SU-DHL-6 (cell line): ENCODE measurements around the gene MNX1.

ENCODE experiments used
- H2AFZ ChIP-seq: fragments of 200-600 bp; sonication (generic); 2 replicates; pipeline ENCODE4 v1.6.1; 2014; ENCODE audit warnings: low read depth, mild to moderate bottlenecking, moderate library complexity, mixed read lengths, antibody characterized with exemption, low read length; ENCODE audit not compliant: severe bottlenecking
- H3F3A ChIP-seq: fragments of 200-600 bp; shearing (Covaris generic); 2 replicates; pipeline ENCODE4 v1.6.0; 2016; ENCODE audit warnings: antibody characterized with exemption, mild to moderate bottlenecking; ENCODE audit not compliant: insufficient read depth
- H3K27ac ChIP-seq: fragments of 200-600 bp; sonication (generic); 2 replicates; pipeline ENCODE4 v1.5.1; 2016; ENCODE audit warnings: low read depth, mild to moderate bottlenecking, low read length, moderate library complexity, mixed read lengths
- H3K27me3 ChIP-seq: fragments of 200-600 bp; sonication (generic), shearing (Covaris generic); 2 replicates; pipeline ENCODE4 v1.6.0; 2014; ENCODE audit warnings: mild to moderate bottlenecking, low read length
- H3K36me3 ChIP-seq: fragments of 200-600 bp; sonication (generic); 2 replicates; pipeline ENCODE4 v1.6.1; 2014; ENCODE audit warnings: mild to moderate bottlenecking, low read length, mixed read lengths
- H3K4me2 ChIP-seq: fragments of 300-600, 200-600 bp; shearing (Covaris generic), sonication (generic); 2 replicates; pipeline ENCODE4 v1.6.0; 2014; ENCODE audit warnings: low read length, low read depth, mild to moderate bottlenecking; ENCODE audit not compliant: poor library complexity, severe bottlenecking
- H3K4me3 ChIP-seq: fragments of 200-600 bp; sonication (generic); 2 replicates; pipeline ENCODE4 v1.5.1; 2014; ENCODE audit warnings: antibody characterized with exemption, low read length, mild to moderate bottlenecking, mixed read lengths; ENCODE audit not compliant: insufficient read depth, poor library complexity, severe bottlenecking
- H3K79me2 ChIP-seq: fragments of 200-600 bp; sonication (generic); 2 replicates; pipeline ENCODE4 v1.6.1; 2014; ENCODE audit warnings: mild to moderate bottlenecking, low read length, moderate library complexity; ENCODE audit not compliant: insufficient read depth
- H3K9ac ChIP-seq: fragments of 200-600 bp; sonication (generic); 2 replicates; pipeline ENCODE4 v1.7.0; 2014; ENCODE audit warnings: mild to moderate bottlenecking, low read length
- H3K9me2 ChIP-seq: fragments of 200-600 bp; sonication (generic); replicated peaks from 2 replicates; pipeline ENCODE4 v1.6.1; 2014; ENCODE audit warnings: low read length; ENCODE audit not compliant: insufficient read depth
- H3K9me3 ChIP-seq: fragments of 200-600 bp; sonication (generic); 2 replicates; pipeline ENCODE4 v1.6.1; 2014; ENCODE audit warnings: low read length, mixed read lengths; ENCODE audit not compliant: insufficient read depth
- H4K20me1 ChIP-seq: fragments of 200-600 bp; sonication (generic); 2 replicates; pipeline ENCODE4 v1.6.1; 2014; ENCODE audit warnings: low read depth, mild to moderate bottlenecking, antibody characterized with exemption, low read length, moderate library complexity, mixed read lengths
- EZH2phosphoT487 ChIP-seq: fragments of 200-600 bp; sonication (generic), shearing (Covaris generic); conservative IDR thresholded peaks from 2 replicates; pipeline ENCODE4 v1.6.1; 2018; ENCODE audit warnings: mild to moderate bottlenecking, antibody characterized with exemption, low read length, moderate library complexity, mixed read lengths
- TF ChIP-seq, protein P1 (sequence below): fragments of 200-600 bp; sonication (generic); IDR thresholded peaks from one replicate; pipeline ENCODE4 v1.5.1; 2017; ENCODE audit warnings: antibody characterized with exemption, mild to moderate bottlenecking, low read length, moderate library complexity; ENCODE audit not compliant: insufficient read depth, poor library complexity, severe bottlenecking

MNX1 gene

GRCh38 chr7:156986378-156986777, 24.1 kb downstream of the MNX1 start:
- no peaks in the 10 kb centered on the region for H3F3A ChIP-seq
- H3K9me2 ChIP-seq, result no peaks in the 10 kb centered on the region
- H3K9me3 ChIP-seq, result no peaks in the 10 kb centered on the region
- TF ChIP-seq EZH2phosphoT487, result no peak
- TF ChIP-seq, protein P1, sequence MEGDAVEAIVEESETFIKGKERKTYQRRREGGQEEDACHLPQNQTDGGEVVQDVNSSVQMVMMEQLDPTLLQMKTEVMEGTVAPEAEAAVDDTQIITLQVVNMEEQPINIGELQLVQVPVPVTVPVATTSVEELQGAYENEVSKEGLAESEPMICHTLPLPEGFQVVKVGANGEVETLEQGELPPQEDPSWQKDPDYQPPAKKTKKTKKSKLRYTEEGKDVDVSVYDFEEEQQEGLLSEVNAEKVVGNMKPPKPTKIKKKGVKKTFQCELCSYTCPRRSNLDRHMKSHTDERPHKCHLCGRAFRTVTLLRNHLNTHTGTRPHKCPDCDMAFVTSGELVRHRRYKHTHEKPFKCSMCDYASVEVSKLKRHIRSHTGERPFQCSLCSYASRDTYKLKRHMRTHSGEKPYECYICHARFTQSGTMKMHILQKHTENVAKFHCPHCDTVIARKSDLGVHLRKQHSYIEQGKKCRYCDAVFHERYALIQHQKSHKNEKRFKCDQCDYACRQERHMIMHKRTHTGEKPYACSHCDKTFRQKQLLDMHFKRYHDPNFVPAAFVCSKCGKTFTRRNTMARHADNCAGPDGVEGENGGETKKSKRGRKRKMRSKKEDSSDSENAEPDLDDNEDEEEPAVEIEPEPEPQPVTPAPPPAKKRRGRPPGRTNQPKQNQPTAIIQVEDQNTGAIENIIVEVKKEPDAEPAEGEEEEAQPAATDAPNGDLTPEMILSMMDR, result no peak
- no peak overlapping the region for H2AFZ ChIP-seq
- no peak overlapping the region for H3K4me3 ChIP-seq
- H3K9ac ChIP-seq, result no peak overlapping the region
- H3K4me2 ChIP-seq, result no peak overlapping the region
- no peak overlapping the region for H3K27ac ChIP-seq
- H4K20me1 ChIP-seq, result no peaks in the 10 kb centered on the region
- H3K36me3 ChIP-seq, result peaks cover 3% of the 10 kb centered on the region; the same call in 1 of the 2 replicates
- no peaks in the 10 kb centered on the region for H3K27me3 ChIP-seq
- H3K79me2 ChIP-seq, result no peaks in the 10 kb centered on the region

GRCh38 chr7:156985101-156985992, 25.1 kb downstream of the MNX1 start:
- Histone ChIP-seq H3K4me2 (no peak overlapping the region), H3K4me3 (no peak overlapping the region), H3K9ac (no peak overlapping the region), H4K20me1 (no peaks in the 10 kb centered on the region), H3K36me3 (peaks cover 3% of the 10 kb centered on the region; the same call in 1 of the 2 replicates), H3F3A (no peaks in the 10 kb centered on the region), H2AFZ (no peak overlapping the region), H3K27ac (no peak overlapping the region), H3K9me2 (no peaks in the 10 kb centered on the region), H3K79me2 (no peaks in the 10 kb centered on the region), H3K27me3 (no peaks in the 10 kb centered on the region), H3K9me3 (no peaks in the 10 kb centered on the region)
- TF ChIP-seq EZH2phosphoT487, result no peak
- TF ChIP-seq, protein P1, result no peak

- TF ChIP-seq EZH2phosphoT487, result no peak
- TF ChIP-seq, protein P1, result no peak
- peaks cover 6% of the 10 kb centered on the region; the same call in 1 of the 2 replicates for H3K36me3 ChIP-seq
- H3K27ac ChIP-seq, result no peak overlapping the region
- H2AFZ ChIP-seq, result no peak overlapping the region
- H3K4me2 ChIP-seq, result no peak overlapping the region
- H3K9me3 ChIP-seq, result no peaks in the 10 kb centered on the region
- H3K79me2 ChIP-seq, result no peaks in the 10 kb centered on the region
- H3K4me3 ChIP-seq, result no peak overlapping the region
- no peaks in the 10 kb centered on the region for H3K9me2 ChIP-seq
- H3K27me3 ChIP-seq, result no peaks in the 10 kb centered on the region
- H3K9ac ChIP-seq, result no peak overlapping the region
- H3F3A ChIP-seq, result no peaks in the 10 kb centered on the region
- H4K20me1 ChIP-seq, result no peaks in the 10 kb centered on the region
Observed at GRCh38 chr7:156984174-156984891, 26.1 kb downstream of the MNX1 start.
